Neural cell (in vitro differentiated cells): ENCODE results near the gene RTF1. TPM values are rescaled to one million over a fixed set of nuclear protein-coding genes. Genes with fewer than 3 reads are reported as not detected.

Source experiments
- H2AFZ ChIP-seq: fragments of 200-600, 300-800 bp; sonication (generic), shearing (Covaris generic); 2 replicates; pipeline ENCODE4 v1.6.0; 2014; ENCODE audit warnings: low read depth, mild to moderate bottlenecking, antibody characterized with exemption, low read length, moderate library complexity
- H3F3A ChIP-seq: fragments of 200-600 bp; shearing (Covaris generic); 2 replicates; pipeline ENCODE4 v1.6.1; 2016; ENCODE audit warnings: mild to moderate bottlenecking, moderate library complexity, mixed read lengths, antibody characterized with exemption, low read length; ENCODE audit not compliant: insufficient read depth, poor library complexity, severe bottlenecking
- H3K27ac ChIP-seq: fragments of 200-600, 300-800 bp; sonication (generic), shearing (Covaris generic); 2 replicates; pipeline ENCODE4 v1.5.1; 2014; ENCODE audit warnings: mild to moderate bottlenecking, low read length, moderate library complexity
- H3K27me3 ChIP-seq: fragments of 300-800, 200-600 bp; sonication (generic), shearing (Covaris generic); 2 replicates; pipeline ENCODE4 v1.6.0; 2014; ENCODE audit warnings: mild to moderate bottlenecking, low read depth, low read length, moderate library complexity; ENCODE audit not compliant: insufficient read depth
- H3K36me3 ChIP-seq: fragments of 300-800, 200-600 bp; sonication (generic), shearing (Covaris generic); 2 replicates; pipeline ENCODE4 v1.5.1; 2014; ENCODE audit warnings: mild to moderate bottlenecking, antibody characterized with exemption, low read length, moderate library complexity; ENCODE audit not compliant: insufficient read depth
- H3K4me2 ChIP-seq: fragments of 300-800, 200-600 bp; sonication (generic), shearing (Covaris generic); 2 replicates; pipeline ENCODE4 v1.6.0; 2014; ENCODE audit warnings: mild to moderate bottlenecking, low read length
- H3K4me3 ChIP-seq: fragments of 300-800, 200-600 bp; sonication (generic), shearing (Covaris generic); 2 replicates; pipeline ENCODE4 v1.5.1; 2014; ENCODE audit warnings: mild to moderate bottlenecking, low read length, moderate library complexity
- H3K79me2 ChIP-seq: fragments of 200-600 bp; shearing (Covaris generic); replicated peaks from 2 replicates; pipeline ENCODE4 v1.6.0; 2014; ENCODE audit warnings: mild to moderate bottlenecking, low read length, moderate library complexity; ENCODE audit not compliant: insufficient read depth
- H3K9ac ChIP-seq: fragments of 300-800, 200-600 bp; sonication (generic), shearing (Covaris generic); 2 replicates; pipeline ENCODE4 v1.6.1; 2016; ENCODE audit warnings: mild to moderate bottlenecking, low read length, mixed read lengths
- H3K9me2 ChIP-seq: fragments of 200-600 bp; shearing (Covaris generic); 2 replicates; pipeline ENCODE4 v1.6.1; 2016; ENCODE audit warnings: mild to moderate bottlenecking, low read length, mixed read lengths; ENCODE audit not compliant: insufficient read depth
- H3K9me3 ChIP-seq: fragments of 200-600, 300-800 bp; sonication (generic), shearing (Covaris generic); 2 replicates; pipeline ENCODE4 v1.6.1; 2016; ENCODE audit warnings: mild to moderate bottlenecking, mixed run types, low read length, moderate library complexity, mixed read lengths
- H4K20me1 ChIP-seq: fragments of 200-600 bp; shearing (Covaris generic); 2 replicates; pipeline ENCODE4 v1.6.1; 2016; ENCODE audit warnings: mild to moderate bottlenecking, mixed run types; ENCODE audit not compliant: insufficient read depth
- EP300 ChIP-seq: fragments of 450-650 bp; conservative IDR thresholded peaks from 2 replicates; pipeline ENCODE4 v1.6.1; 2014; ENCODE audit warnings: antibody characterized with exemption, mild to moderate bottlenecking, moderate library complexity; ENCODE audit not compliant: poor library complexity, severe bottlenecking
- EZH2 ChIP-seq: fragments of 200-600, 300-800 bp; shearing (Covaris generic), sonication (generic); IDR thresholded peaks from 2 replicates; pipeline ENCODE4 v1.6.1; 2014; ENCODE audit warnings: antibody characterized with exemption, low read length, borderline replicate concordance, mild to moderate bottlenecking; ENCODE audit not compliant: insufficient read depth, poor library complexity, severe bottlenecking
- MXI1 ChIP-seq: fragments of 450-650 bp; conservative IDR thresholded peaks from 2 replicates; pipeline ENCODE4 v1.6.1; 2014; ENCODE audit warnings: antibody characterized with exemption, mild to moderate bottlenecking; ENCODE audit not compliant: poor library complexity, severe bottlenecking
- POLR2AphosphoS5 ChIP-seq: IDR thresholded peaks from 2 replicates; pipeline ENCODE4 v1.6.1; 2012
- RAD21 ChIP-seq: fragments of 450-650 bp; conservative IDR thresholded peaks from 2 replicates; pipeline ENCODE4 v1.6.1; 2014; ENCODE audit warnings: antibody characterized with exemption, mild to moderate bottlenecking, moderate library complexity
- SMC3 ChIP-seq: fragments of 450-650 bp; conservative IDR thresholded peaks from 2 replicates; pipeline ENCODE4 v1.6.1; 2014; ENCODE audit warnings: antibody characterized with exemption, mild to moderate bottlenecking, moderate library complexity; ENCODE audit not compliant: poor library complexity
- TAF1 ChIP-seq: IDR thresholded peaks from 2 replicates; pipeline ENCODE4 v1.6.1; 2012; ENCODE audit warnings: low read depth
- polyA plus RNA-seq: library from polyadenylated mRNA; depleted of rRNA; stranded (reverse); fragments of >200 nt; gene quantifications from 2 replicates; pipeline ENCODE4 v1.2.3, GENCODE V29; 2014
- TF ChIP-seq, protein P1 (sequence below): IDR thresholded peaks from 2 replicates; pipeline ENCODE4 v1.6.1; 2012; ENCODE audit warnings: borderline replicate concordance
- TF ChIP-seq, protein P2 (sequence below): fragments of 450-650 bp; IDR thresholded peaks from 2 replicates; pipeline ENCODE4 v1.5.1; 2014; ENCODE audit warnings: antibody characterized with exemption, mild to moderate bottlenecking, moderate library complexity; ENCODE audit not compliant: poor library complexity, severe bottlenecking

The RTF1 gene
- polyA plus RNA-seq, 1 donor from 2014 or later, result 84.1 TPM

DNA sequence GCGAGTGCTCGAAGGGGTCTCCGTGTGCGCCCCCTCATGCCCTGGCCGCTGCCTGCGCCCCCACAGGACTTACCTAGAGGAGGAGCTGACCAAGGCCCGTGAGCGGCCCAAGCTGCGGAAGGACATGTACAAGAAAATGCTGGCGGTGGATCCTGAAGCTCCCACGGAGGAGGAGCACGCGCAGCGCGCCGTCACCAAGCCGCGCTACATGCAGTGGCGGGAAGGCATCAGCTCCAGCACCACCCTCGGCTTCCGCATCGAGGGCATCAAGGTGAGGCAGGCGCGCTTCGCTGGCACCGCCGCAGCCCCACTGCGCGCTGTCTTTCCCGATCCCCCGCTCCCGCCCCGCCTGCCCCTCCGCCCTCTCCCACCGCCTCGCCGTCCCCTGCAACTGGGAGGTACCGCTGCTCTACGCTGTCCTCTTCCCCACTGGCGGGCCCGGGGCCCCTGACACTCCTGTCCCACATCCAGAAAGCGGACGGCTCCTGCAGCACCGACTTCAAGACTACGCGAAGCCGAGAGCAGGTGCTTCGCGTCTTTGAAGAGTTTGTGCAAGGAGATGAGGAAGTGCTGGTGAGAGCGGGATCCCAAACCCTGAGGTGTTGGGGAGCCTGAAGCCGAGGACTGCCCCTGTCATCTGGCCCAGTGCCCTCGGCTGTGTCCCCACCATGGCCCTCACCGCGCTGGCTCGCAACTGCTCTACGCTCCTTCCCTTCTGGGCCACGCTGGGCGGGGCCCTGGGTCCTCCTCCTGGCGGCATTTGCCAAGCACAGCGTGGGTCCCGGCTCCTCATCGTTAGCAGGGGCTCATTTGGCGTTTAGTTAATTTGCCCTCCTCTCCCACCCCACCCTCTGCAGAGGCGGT is 85.3 kb downstream of the RTF1 start:
- Histone ChIP-seq H3F3A (no peaks in the 10 kb centered on the region), H3K9ac (peak overlapping the region; percentile 12), H3K36me3 (no peaks in the 10 kb centered on the region), H3K9me2 (no peaks in the 10 kb centered on the region), H4K20me1 (no peaks in the 10 kb centered on the region), H3K27ac (no peak overlapping the region), H3K4me2 (no peak overlapping the region), H3K9me3 (no peaks in the 10 kb centered on the region), H3K4me3 (peak overlapping the region; percentile 62), H2AFZ (no peak overlapping the region), H3K27me3 (peaks cover 93% of the 10 kb centered on the region), H3K79me2 (no peaks in the 10 kb centered on the region)
- TF ChIP-seq, protein P1, sequence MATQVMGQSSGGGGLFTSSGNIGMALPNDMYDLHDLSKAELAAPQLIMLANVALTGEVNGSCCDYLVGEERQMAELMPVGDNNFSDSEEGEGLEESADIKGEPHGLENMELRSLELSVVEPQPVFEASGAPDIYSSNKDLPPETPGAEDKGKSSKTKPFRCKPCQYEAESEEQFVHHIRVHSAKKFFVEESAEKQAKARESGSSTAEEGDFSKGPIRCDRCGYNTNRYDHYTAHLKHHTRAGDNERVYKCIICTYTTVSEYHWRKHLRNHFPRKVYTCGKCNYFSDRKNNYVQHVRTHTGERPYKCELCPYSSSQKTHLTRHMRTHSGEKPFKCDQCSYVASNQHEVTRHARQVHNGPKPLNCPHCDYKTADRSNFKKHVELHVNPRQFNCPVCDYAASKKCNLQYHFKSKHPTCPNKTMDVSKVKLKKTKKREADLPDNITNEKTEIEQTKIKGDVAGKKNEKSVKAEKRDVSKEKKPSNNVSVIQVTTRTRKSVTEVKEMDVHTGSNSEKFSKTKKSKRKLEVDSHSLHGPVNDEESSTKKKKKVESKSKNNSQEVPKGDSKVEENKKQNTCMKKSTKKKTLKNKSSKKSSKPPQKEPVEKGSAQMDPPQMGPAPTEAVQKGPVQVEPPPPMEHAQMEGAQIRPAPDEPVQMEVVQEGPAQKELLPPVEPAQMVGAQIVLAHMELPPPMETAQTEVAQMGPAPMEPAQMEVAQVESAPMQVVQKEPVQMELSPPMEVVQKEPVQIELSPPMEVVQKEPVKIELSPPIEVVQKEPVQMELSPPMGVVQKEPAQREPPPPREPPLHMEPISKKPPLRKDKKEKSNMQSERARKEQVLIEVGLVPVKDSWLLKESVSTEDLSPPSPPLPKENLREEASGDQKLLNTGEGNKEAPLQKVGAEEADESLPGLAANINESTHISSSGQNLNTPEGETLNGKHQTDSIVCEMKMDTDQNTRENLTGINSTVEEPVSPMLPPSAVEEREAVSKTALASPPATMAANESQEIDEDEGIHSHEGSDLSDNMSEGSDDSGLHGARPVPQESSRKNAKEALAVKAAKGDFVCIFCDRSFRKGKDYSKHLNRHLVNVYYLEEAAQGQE, result no peak
- TF ChIP-seq EP300, result no peak
- no peak for TF ChIP-seq SMC3
- TF ChIP-seq, protein P2, sequence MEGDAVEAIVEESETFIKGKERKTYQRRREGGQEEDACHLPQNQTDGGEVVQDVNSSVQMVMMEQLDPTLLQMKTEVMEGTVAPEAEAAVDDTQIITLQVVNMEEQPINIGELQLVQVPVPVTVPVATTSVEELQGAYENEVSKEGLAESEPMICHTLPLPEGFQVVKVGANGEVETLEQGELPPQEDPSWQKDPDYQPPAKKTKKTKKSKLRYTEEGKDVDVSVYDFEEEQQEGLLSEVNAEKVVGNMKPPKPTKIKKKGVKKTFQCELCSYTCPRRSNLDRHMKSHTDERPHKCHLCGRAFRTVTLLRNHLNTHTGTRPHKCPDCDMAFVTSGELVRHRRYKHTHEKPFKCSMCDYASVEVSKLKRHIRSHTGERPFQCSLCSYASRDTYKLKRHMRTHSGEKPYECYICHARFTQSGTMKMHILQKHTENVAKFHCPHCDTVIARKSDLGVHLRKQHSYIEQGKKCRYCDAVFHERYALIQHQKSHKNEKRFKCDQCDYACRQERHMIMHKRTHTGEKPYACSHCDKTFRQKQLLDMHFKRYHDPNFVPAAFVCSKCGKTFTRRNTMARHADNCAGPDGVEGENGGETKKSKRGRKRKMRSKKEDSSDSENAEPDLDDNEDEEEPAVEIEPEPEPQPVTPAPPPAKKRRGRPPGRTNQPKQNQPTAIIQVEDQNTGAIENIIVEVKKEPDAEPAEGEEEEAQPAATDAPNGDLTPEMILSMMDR, result no peak
- no peak for TF ChIP-seq TAF1
- no peak for TF ChIP-seq RAD21
- no peak for TF ChIP-seq EZH2
- TF ChIP-seq MXI1, result no peak
- no peak for TF ChIP-seq POLR2AphosphoS5

DNA sequence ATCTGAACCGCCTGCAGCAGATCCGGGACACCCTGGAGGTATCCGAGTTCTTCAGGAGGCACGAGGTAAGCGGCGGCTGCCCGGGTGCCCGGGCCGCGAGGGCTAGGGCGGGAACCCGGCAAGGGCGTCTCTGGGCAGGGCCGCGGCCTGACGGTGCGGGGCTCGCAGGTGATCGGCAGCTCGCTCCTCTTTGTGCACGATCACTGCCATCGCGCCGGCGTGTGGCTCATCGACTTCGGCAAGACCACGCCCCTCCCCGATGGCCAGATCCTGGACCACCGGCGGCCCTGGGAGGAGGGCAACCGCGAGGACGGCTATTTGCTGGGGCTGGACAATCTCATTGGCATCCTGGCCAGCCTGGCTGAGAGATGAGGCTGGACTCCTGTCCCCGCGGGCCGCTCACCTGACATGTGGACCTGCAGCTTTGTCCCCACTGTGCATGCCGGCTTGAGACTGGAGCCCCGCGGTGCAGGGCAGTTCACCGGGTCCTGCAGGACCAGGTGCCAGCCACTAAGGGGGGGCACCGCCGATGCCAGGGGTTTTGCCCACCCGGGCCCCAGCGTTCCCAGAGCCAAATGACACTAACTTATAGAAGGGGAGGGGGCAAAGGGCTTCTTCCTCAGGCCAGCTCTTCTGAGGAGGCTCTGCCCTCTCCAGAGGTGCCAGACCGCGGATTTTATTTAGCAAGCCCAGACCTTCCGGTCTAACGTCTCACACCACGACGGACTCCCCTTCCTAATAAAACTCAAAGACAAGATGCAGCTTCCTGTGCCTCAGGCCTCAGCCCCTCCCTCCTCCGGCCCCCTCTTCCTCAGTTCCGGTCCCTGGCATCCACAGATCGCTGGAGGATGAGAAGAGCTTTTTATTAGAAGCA is 86.1 kb downstream of the RTF1 start:
- no peak overlapping the region for H2AFZ ChIP-seq
- no peak overlapping the region for H3K4me2 ChIP-seq
- no peaks in the 10 kb centered on the region for H3K9me2 ChIP-seq
- no peak overlapping the region for H3K9ac ChIP-seq
- TF ChIP-seq, protein P2, result no peak
- TF ChIP-seq EP300 (no peak), EZH2 (no peak), POLR2AphosphoS5 (no peak), MXI1 (no peak), RAD21 (no peak), TAF1 (no peak), SMC3 (no peak)
- TF ChIP-seq, protein P1, result no peak
- H3K27me3 ChIP-seq, result peaks cover 93% of the 10 kb centered on the region
- H3K36me3 ChIP-seq, result no peaks in the 10 kb centered on the region
- no peaks in the 10 kb centered on the region for H4K20me1 ChIP-seq
- no peaks in the 10 kb centered on the region for H3F3A ChIP-seq
- H3K9me3 ChIP-seq, result no peaks in the 10 kb centered on the region
- H3K27ac ChIP-seq, result no peak overlapping the region
- peak overlapping the region; percentile 62 for H3K4me3 ChIP-seq
- H3K79me2 ChIP-seq, result no peaks in the 10 kb centered on the region
